Suprapubic skin (tissue), 4 donors: ENCODE results near the gene PTPRS. TPM values are rescaled to one million over a fixed set of nuclear protein-coding genes. Genes with fewer than 3 reads are reported as not detected.
A peak's percentile ranks its signal among the peaks of the same experiment; 100 is the strongest.
"Not testable (repeated sequence)": the region's sequence is repeated elsewhere in the genome, so short reads cannot be mapped to it uniquely, and the experiment has no call there.

Source experiments
- DNase-seq, 2 donors: peaks; one replicate each; pipeline ENCODE4 v3.0.0-alpha.2; 2019; ENCODE audit warnings: low spot score in 2 of 2
- H3K27ac ChIP-seq: fragments of 200-600 bp; sonication (generic); one replicate; pipeline ENCODE4 v1.5.1; 2019
- H3K27me3 ChIP-seq: fragments of 200-600 bp; sonication (generic); one replicate; pipeline ENCODE4 v1.5.1; 2019
- H3K36me3 ChIP-seq: fragments of 200-600 bp; sonication (generic); one replicate; pipeline ENCODE4 v1.5.1; 2019
- H3K4me1 ChIP-seq: fragments of 200-600 bp; sonication (generic); one replicate; pipeline ENCODE4 v1.5.1; 2019
- H3K4me3 ChIP-seq: fragments of 200-600 bp; sonication (generic); one replicate; pipeline ENCODE4 v1.5.1; 2019; ENCODE audit warnings: mild to moderate bottlenecking
- H3K9me3 ChIP-seq: fragments of 200-600 bp; sonication (generic); one replicate; pipeline ENCODE4 v1.5.1; 2019
- CTCF ChIP-seq, 2 donors: fragments of 200-600 bp in 1 of 2; fragments of 450-650 bp in 1 of 2; sonication (generic) in 1 of 2; IDR thresholded peaks; one replicate each; pipeline ENCODE4 v1.5.1; 2016 to 2019; ENCODE audit warnings: antibody characterized with exemption in 2 of 2, mild to moderate bottlenecking in 1 of 2, moderate library complexity in 1 of 2
- EP300 ChIP-seq: sonication (generic); formaldehyde crosslinking; IDR thresholded peaks from one replicate; pipeline ENCODE4 v1.6.1; 2017; ENCODE audit warnings: antibody characterized with exemption
- POLR2A ChIP-seq, 2 donors: fragments of 450-650 bp; IDR thresholded peaks; one replicate each; pipeline ENCODE4 v1.6.1; 2017; ENCODE audit warnings: antibody characterized with exemption in 2 of 2, mild to moderate bottlenecking in 2 of 2, moderate library complexity in 2 of 2
- POLR2AphosphoS5 ChIP-seq, 3 donors: sonication (generic); formaldehyde crosslinking; IDR thresholded peaks; one replicate each; pipeline ENCODE4 v1.6.1; 2017; ENCODE audit warnings: antibody characterized with exemption in 3 of 3
- WGBS: methylation state at CpG from one replicate; pipeline ENCODE4 v1.1.5; 2018; 5-methylcytosine and 5-hydroxymethylcytosine counted together
- total RNA-seq, 4 donors: library from RNA; depleted of rRNA; stranded (reverse); fragments of >200 nt; gene quantifications; one replicate each; pipeline ENCODE4 v1.1.0, GENCODE V29; 2016

Gene PTPRS
- total RNA-seq, result 100 to 1,000 TPM; 116 to 182 (median 159) TPM

- WGBS, result 14% methylated on average over 23 of the region's 81 CpGs
- no peaks in the 10 kb centered on the region for H3K9me3 ChIP-seq
- no peak within 1 kb of the TSS for H3K27ac ChIP-seq
- H3K27me3 ChIP-seq, result peaks cover 50% of the 10 kb centered on the region
- H3K36me3 ChIP-seq, result no peaks in the 10 kb centered on the region
- DNase-seq, result peak in 1 of 2 donors; percentile 79
- H3K4me1 ChIP-seq, result peaks cover 21% of the 10 kb centered on the region
- TF ChIP-seq CTCF (IDR thresholded peaks at IDR 0.05) (no peak), POLR2A (IDR thresholded peaks at IDR 0.05) (no peak), EP300 (no peak)
- peak within 1 kb of the TSS; percentile 71 for H3K4me3 ChIP-seq
Observed at GRCh38 chr19:5340637-5341447, at the start of gene PTPRS. TSS of gene PTPRS (minus strand) at chr19:5340812. CDS start at chr19:5286140, 54,672 bp downstream.

GRCh38 chr19:5389353-5389752 lies 48.7 kb upstream of the PTPRS start:
- no peak for TF ChIP-seq EP300
- no peaks in the 10 kb centered on the region for H3K9me3 ChIP-seq
- no peak overlapping the region for H3K27ac ChIP-seq
- no peaks in the 10 kb centered on the region for H3K36me3 ChIP-seq
- no peak for DNase-seq
- no peaks in the 10 kb centered on the region for H3K4me1 ChIP-seq
- peaks cover 75% of the 10 kb centered on the region for H3K27me3 ChIP-seq
- no peak overlapping the region for H3K4me3 ChIP-seq
- WGBS, result 78% methylated on average over 6 of the region's 6 CpGs

- whole genome bisulfite sequencing, result 94% methylated on average over 1 of the region's 1 CpG
Observed at GRCh38 chr19:5387472-5387871, 46.9 kb upstream of the PTPRS start.

GRCh38 chr19:5386841-5387240 lies 46.2 kb upstream of the PTPRS start:
- Histone ChIP-seq H3K36me3 (no peaks in the 10 kb centered on the region), H3K27me3 (peaks cover 56% of the 10 kb centered on the region), H3K27ac (no peak overlapping the region), H3K4me1 (no peaks in the 10 kb centered on the region), H3K9me3 (peaks cover 10% of the 10 kb centered on the region), H3K4me3 (no peak overlapping the region)
- 86% methylated on average over 15 of the region's 16 CpGs for WGBS
- no peak for DNase-seq
- TF ChIP-seq CTCF (IDR thresholded peaks at IDR 0.05) (no peak), POLR2AphosphoS5 (IDR thresholded peaks at IDR 0.05) (no peak), POLR2A (IDR thresholded peaks at IDR 0.05) (no peak), EP300 (no peak)

More at GRCh38 chr19:5387472-5387871, 46.9 kb upstream of the PTPRS start:
- H3K36me3 ChIP-seq, result no peaks in the 10 kb centered on the region
- TF ChIP-seq POLR2A (IDR thresholded peaks at IDR 0.05) (no peak), EP300 (no peak), CTCF (IDR thresholded peaks at IDR 0.05) (no peak), POLR2AphosphoS5 (IDR thresholded peaks at IDR 0.05) (no peak)
- no peak overlapping the region for H3K27ac ChIP-seq
- no peak for DNase-seq
- peaks cover 9% of the 10 kb centered on the region for H3K9me3 ChIP-seq
- H3K4me3 ChIP-seq, result no peak overlapping the region
- H3K27me3 ChIP-seq, result peaks cover 61% of the 10 kb centered on the region
- H3K4me1 ChIP-seq, result no peaks in the 10 kb centered on the region

- peaks cover 14% of the 10 kb centered on the region for H3K27me3 ChIP-seq
- H3K9me3 ChIP-seq, result peaks cover 16% of the 10 kb centered on the region
- not testable (repeated sequence) for DNase-seq, H3K36me3 ChIP-seq, H3K4me3 ChIP-seq, H3K27ac ChIP-seq, H3K4me1 ChIP-seq
- WGBS, result 94% methylated on average over 6 of the region's 6 CpGs
Observed at GRCh38 chr19:5381197-5381596, 40.6 kb upstream of the PTPRS start.

- no peak overlapping the region for H3K4me3 ChIP-seq
- H3K36me3 ChIP-seq, result no peaks in the 10 kb centered on the region
- TF ChIP-seq EP300 (no peak), POLR2AphosphoS5 (IDR thresholded peaks at IDR 0.05) (no peak), POLR2A (IDR thresholded peaks at IDR 0.05) (no peak), CTCF (IDR thresholded peaks at IDR 0.05) (no peak)
- H3K27ac ChIP-seq, result no peak overlapping the region
- H3K27me3 ChIP-seq, result peaks cover 11% of the 10 kb centered on the region
- no peak for DNase-seq
- peaks cover 16% of the 10 kb centered on the region for H3K9me3 ChIP-seq
- WGBS, result 94% methylated on average over 9 of the region's 9 CpGs
- H3K4me1 ChIP-seq, result no peaks in the 10 kb centered on the region
Observed at GRCh38 chr19:5380215-5380919, 39.8 kb upstream of the PTPRS start.
